Pancreas (tissue), 10 donors: ENCODE results near the gene FTO. TPM values are rescaled to one million over a fixed set of nuclear protein-coding genes. Genes with fewer than 3 reads are reported as not detected.

ENCODE experiments used
- ATAC-seq, 4 donors: fragments of 200-7000 bp; cut with Tn5 transposase; one replicate each; pipeline versions ENCODE4 v1.8.0 to v1.9.1; 2020; ENCODE audit warnings: mild to moderate bottlenecking in 4 of 4, moderate library complexity in 4 of 4
- DNase-seq, 6 donors: peaks; one replicate each; pipeline ENCODE4 v3.0.0-alpha.2; 2020
- FAIRE-seq: peaks from 2 replicates; lab custom pipeline; 2012; peaks lifted over from hg19 to GRCh38; lab: Jason Lieb, UNC
- H3K27ac ChIP-seq, 4 donors: fragments of 200-600 bp; sonication (generic); 1 replicate in 3 of 4; 2 replicates in 1 of 4; pipeline versions ENCODE4 v1.5.0 to v1.8.0; 2020
- H3K27me3 ChIP-seq, 4 donors: fragments of 200-600 bp; one replicate each; pipeline ENCODE4 v1.8.0; 2021
- H3K36me3 ChIP-seq, 3 donors: fragments of 200-600 bp; sonication (generic) in 1 of 3; one replicate each; pipeline versions ENCODE4 v1.5.0 to v1.8.0; 2020 to 2021
- H3K4me1 ChIP-seq, 3 donors: fragments of 200-600 bp; one replicate each; pipeline ENCODE4 v1.8.0; 2021
- H3K4me3 ChIP-seq, 4 donors: fragments of 200-600 bp; sonication (generic) in 2 of 4; one replicate each; pipeline versions ENCODE4 v1.5.0 to v1.8.0; 2020 to 2021
- H3K9me3 ChIP-seq, 4 donors: fragments of 200-600 bp; one replicate each; pipeline ENCODE4 v1.8.0; 2021
- WGBS, 2 donors: extraction: QIAGEN DNeasy Blood & Tissue Kit; methylation state at CpG; one replicate each; pipeline ENCODE4 v1.1.7; 2013; 5-methylcytosine and 5-hydroxymethylcytosine counted together
- intact Hi-C, 3 donors: fragments of 100-400 bp; cut with DNase I; formaldehyde crosslinking; loops; one replicate each; pipeline versions ENCODE4 v1.11.1 to v1.14.2; 2022
- polyA plus RNA-seq, 2 donors: library from polyadenylated mRNA; stranded (reverse); fragments of 200-250 nt; gene quantifications; one replicate each; pipeline ENCODE4 v1.2.3, GENCODE V29; 2013
- total RNA-seq, 6 donors: library from RNA; stranded (reverse); fragmentation: NEBNext Ultra II Directional in 4 of 6; extraction: Animal tissue kit (Norgen Biotek cat#: 25700) in 4 of 6; gene quantifications; one replicate each; pipeline versions ENCODE4 v1.2.1 to v1.2.4, GENCODE V29; 2021 to 2023
- TF ChIP-seq, protein P1 (sequence below), 4 donors: fragments of 200-600 bp; sonication (generic) in 3 of 4; IDR thresholded peaks; one replicate each; pipeline versions ENCODE4 v1.5.0 to v1.8.0; 2021; ENCODE audit warnings: antibody characterized with exemption in 4 of 4
- donor health status: healthy with polysubstance abuse.
- donor health status: DM: no; HTN: no; CAD: no; lungs with moderate emphysema.
- donor health status: DM: no; HTN: no; CAD: no.
- donor health status: control.
- donor health status: control.
- donor health status: Bipolar disorder and iron deficiency.
- donor health status: DM: yes; HTN: yes; CAD: no.
- donor health status: DM: no; HTN: no; CAD: no.
- donor health status: DM: no; HTN: no; CAD: no.
- donor health status: DM: yes; HTN: yes; CAD: no.

Gene FTO
- total and polyA plus RNA-seq, 8 donors = 7.6 to 45.0 (median 31.7) TPM

GRCh38 chr16:53803451-53803850 is 99.5 kb downstream of the FTO start:
- Histone ChIP-seq H3K36me3 (no peaks in the 10 kb centered on the region), H3K27me3 (no peaks in the 10 kb centered on the region), H3K9me3 (no peaks in the 10 kb centered on the region), H3K4me3 (no peak overlapping the region), H3K27ac (no peak overlapping the region), H3K4me1 (no peaks in the 10 kb centered on the region)
- no peak for DNase-seq
- intact Hi-C loops = no loop called here
- TF ChIP-seq, protein P1, sequence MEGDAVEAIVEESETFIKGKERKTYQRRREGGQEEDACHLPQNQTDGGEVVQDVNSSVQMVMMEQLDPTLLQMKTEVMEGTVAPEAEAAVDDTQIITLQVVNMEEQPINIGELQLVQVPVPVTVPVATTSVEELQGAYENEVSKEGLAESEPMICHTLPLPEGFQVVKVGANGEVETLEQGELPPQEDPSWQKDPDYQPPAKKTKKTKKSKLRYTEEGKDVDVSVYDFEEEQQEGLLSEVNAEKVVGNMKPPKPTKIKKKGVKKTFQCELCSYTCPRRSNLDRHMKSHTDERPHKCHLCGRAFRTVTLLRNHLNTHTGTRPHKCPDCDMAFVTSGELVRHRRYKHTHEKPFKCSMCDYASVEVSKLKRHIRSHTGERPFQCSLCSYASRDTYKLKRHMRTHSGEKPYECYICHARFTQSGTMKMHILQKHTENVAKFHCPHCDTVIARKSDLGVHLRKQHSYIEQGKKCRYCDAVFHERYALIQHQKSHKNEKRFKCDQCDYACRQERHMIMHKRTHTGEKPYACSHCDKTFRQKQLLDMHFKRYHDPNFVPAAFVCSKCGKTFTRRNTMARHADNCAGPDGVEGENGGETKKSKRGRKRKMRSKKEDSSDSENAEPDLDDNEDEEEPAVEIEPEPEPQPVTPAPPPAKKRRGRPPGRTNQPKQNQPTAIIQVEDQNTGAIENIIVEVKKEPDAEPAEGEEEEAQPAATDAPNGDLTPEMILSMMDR (IDR thresholded peaks at IDR 0.05) = no peak
- FAIRE-seq = no peak
- ATAC-seq = no peak

DNA sequence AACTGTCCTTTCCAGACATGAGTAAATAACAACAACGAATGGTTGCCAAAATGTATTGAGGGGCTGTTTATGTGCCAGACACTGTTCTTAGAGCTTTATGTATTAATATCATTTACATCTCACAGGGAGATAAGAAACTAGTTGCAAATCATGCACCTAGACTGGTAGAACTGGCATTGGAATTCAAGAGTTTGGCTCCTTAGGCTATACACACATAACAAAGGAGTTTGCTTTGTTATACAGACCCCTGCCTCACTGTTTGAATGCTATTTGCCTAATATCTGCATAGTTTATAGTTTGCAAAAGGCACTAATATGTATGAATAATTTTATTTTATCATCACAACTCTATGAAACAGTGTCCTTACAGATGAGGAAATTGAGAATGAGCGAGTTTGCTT is 100.0 kb downstream of the FTO start:
- intact Hi-C loops = no loop called here
- no peaks in the 10 kb centered on the region for H3K9me3 ChIP-seq
- no peaks in the 10 kb centered on the region for H3K27me3 ChIP-seq
- TF ChIP-seq, protein P1 (IDR thresholded peaks at IDR 0.05) = no peak
- WGBS, 2 donors = 64 to 69% methylated on average over 2 of the region's 2 CpGs
- ATAC-seq = no peak
- no peaks in the 10 kb centered on the region for H3K4me1 ChIP-seq
- H3K27ac ChIP-seq = no peak overlapping the region
- FAIRE-seq = no peak
- no peak overlapping the region for H3K4me3 ChIP-seq
- no peaks in the 10 kb centered on the region for H3K36me3 ChIP-seq
- DNase-seq = no peak

- Histone ChIP-seq H3K4me1 (no peaks in the 10 kb centered on the region), H3K9me3 (no peaks in the 10 kb centered on the region), H3K36me3 (no peaks in the 10 kb centered on the region), H3K4me3 (no peak overlapping the region), H3K27ac (no peak overlapping the region), H3K27me3 (no peaks in the 10 kb centered on the region)
- WGBS, 2 donors = 97 to 99% methylated on average over 7 of the region's 7 CpGs
- DNase-seq = no peak
- FAIRE-seq = no peak
- TF ChIP-seq, protein P1 (IDR thresholded peaks at IDR 0.05) = no peak
- intact Hi-C loops = no loop called here
- no peak for ATAC-seq
Observed at GRCh38 chr16:53804467-53804866, 100.5 kb downstream of the FTO start.

- Histone ChIP-seq H3K4me3 (no peak overlapping the region), H3K4me1 (no peaks in the 10 kb centered on the region), H3K9me3 (no peaks in the 10 kb centered on the region), H3K27ac (no peak overlapping the region), H3K27me3 (no peaks in the 10 kb centered on the region), H3K36me3 (no peaks in the 10 kb centered on the region)
- TF ChIP-seq, protein P1 (IDR thresholded peaks at IDR 0.05) = no peak
- intact Hi-C loops = no loop called here
- ATAC-seq (no peak), FAIRE-seq (no peak), DNase-seq (no peak)
- WGBS, 2 donors = 86% methylated on average over 2 of the region's 2 CpGs
Observed at GRCh38 chr16:53805113-53805512, 101.2 kb downstream of the FTO start.

DNA sequence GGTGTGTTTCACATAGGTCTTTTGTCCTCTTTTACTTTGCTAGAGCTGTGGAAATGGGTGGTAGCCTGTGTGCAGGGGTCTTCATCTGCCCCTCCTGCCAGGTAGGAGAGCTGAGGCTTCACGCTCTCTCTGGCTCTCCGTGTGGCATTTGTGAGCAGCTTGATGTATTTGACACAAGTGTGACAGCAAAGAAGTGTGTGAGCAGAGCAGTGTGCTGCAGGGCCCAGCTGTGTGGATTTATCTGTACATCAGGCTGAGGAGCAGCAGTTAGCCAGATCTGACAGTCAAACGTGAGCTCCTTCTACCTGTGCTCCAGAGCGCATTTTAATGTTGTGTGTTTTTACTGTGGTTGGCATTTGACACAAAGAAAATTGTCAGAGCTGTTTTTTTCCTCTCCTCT is 101.8 kb downstream of the FTO start:
- WGBS, 2 donors = 67 to 73% methylated on average over 4 of the region's 4 CpGs
- TF ChIP-seq, protein P1 (IDR thresholded peaks at IDR 0.05) = no peak
- Histone ChIP-seq H3K36me3 (no peaks in the 10 kb centered on the region), H3K27me3 (no peaks in the 10 kb centered on the region), H3K27ac (no peak overlapping the region), H3K4me3 (no peak overlapping the region), H3K4me1 (no peaks in the 10 kb centered on the region), H3K9me3 (no peaks in the 10 kb centered on the region)
- no peak for ATAC-seq
- intact Hi-C loops = no loop called here
- FAIRE-seq = no peak
- DNase-seq = no peak
